ENCODE results near the gene ERBB4. TPM values are rescaled to one million over a fixed set of nuclear protein-coding genes. Genes with fewer than 3 reads are reported as not detected.

The ERBB4 gene
- total and polyA plus RNA-seq, 10 of the 15 experiments (the other 5 are each of a cell fraction or from before 2014, with no cell fraction given), result under 0.01 to 0.23 (median 0.01) TPM; not detected in 4

- no peak for TF ChIP-seq BCLAF1 (IDR thresholded peaks at IDR 0.05)
- no peak for TF ChIP-seq YBX1 (IDR thresholded peaks at IDR 0.05)
- TF ChIP-seq CREB1 (IDR thresholded peaks at IDR 0.05; ENCODE audit: low read depth), result no peak
Measured at GRCh38 chr2:211564441-211564840, 974.2 kb downstream of the ERBB4 start (continued).

GRCh38 chr2:211545582-211545981 lies 993.0 kb downstream of the ERBB4 start:
- H3K4me2 ChIP-seq (ENCODE audit: control insufficient read depth, insufficient read depth), result no peak overlapping the region
- no TSS peak for BruUV-seq (replicated peaks)
- ChIA-PET SMC1A (ENCODE audit: uncharacterized antibody, unreplicated experiment) (interaction anchor here (0.6 kb wide), 1 partner anchor 8 kb away, joined by 3 read pairs; no protein-coding TSS in a partner anchor), RAD21 (ENCODE audit: unreplicated experiment) (no interaction called here), CTCF (no interaction called here), POLR2A (no interaction called here)
- H3K9me3 ChIP-seq (replicated peaks; ENCODE audit: control insufficient read depth, insufficient read depth, low read length), result no peaks in the 10 kb centered on the region
- no peak for ATAC-seq
- H4K20me1 ChIP-seq (ENCODE audit: control insufficient read depth, insufficient read depth), result no peaks in the 10 kb centered on the region
- H3K27me3 ChIP-seq (replicated peaks in 1 of 2; ENCODE audit: control insufficient read depth in 2 of 2, insufficient read depth in 2 of 2, low read length in 1 of 2), result no peaks in the 10 kb centered on the region
- TF ChIP-seq PAX8 (IDR thresholded peaks at IDR 0.05) (no peak), MXI1 (IDR thresholded peaks at IDR 0.05; ENCODE audit: low read depth, low read length) (no peak), RBBP5 (conservative IDR thresholded peaks at IDR 0.05) (no peak), SKIL (IDR thresholded peaks at IDR 0.05; ENCODE audit: low read depth, poor library complexity, severe bottlenecking) (no peak)
- WGBS (ENCODE audit: insufficient coverage, insufficient replicate concordance, low lambda C conversion rate, missing lambda C conversion rate), result 36% methylated on average over 3 of the region's 3 CpGs
- no peaks in the 10 kb centered on the region for H3K79me2 ChIP-seq (ENCODE audit: control insufficient read depth, insufficient read depth, low read length)
- intact Hi-C loops (cut with micrococcal nuclease; ENCODE audit: unreplicated experiment) (no loop called here), in situ Hi-C loops (cut with MboI) (no loop called here)
- no peaks in the 10 kb centered on the region for H3K4me1 ChIP-seq (ENCODE audit: control insufficient read depth, insufficient read depth, low read length)
- H3K27ac ChIP-seq (ENCODE audit: control insufficient read depth, insufficient read depth), result no peak overlapping the region
- DNase-seq (ENCODE audit: low read depth, low spot score), result no peak
- H3K9ac ChIP-seq (ENCODE audit: control insufficient read depth, insufficient read depth, low read length), result no peak overlapping the region
- no peak overlapping the region for H3K4me3 ChIP-seq
- no peak for FAIRE-seq
- H3K36me3 ChIP-seq (ENCODE audit: control insufficient read depth in 2 of 2, insufficient read depth in 2 of 2, low read length in 1 of 2), result no peaks in the 10 kb centered on the region
- H2AFZ ChIP-seq (ENCODE audit: control insufficient read depth, low read depth, low read length), result no peak overlapping the region
